DND-41 (cell line): ENCODE results near the gene CXCL5.

Experiments
- EZH2 ChIP-seq: IDR thresholded peaks from 3 replicates; pipeline ENCODE4 v1.6.1; 2012; ENCODE audit warnings: borderline replicate concordance, low read depth, mild to moderate bottlenecking, moderate library complexity, low read length, inconsistent platforms; ENCODE audit not compliant: severe bottlenecking
- TF ChIP-seq, protein P1 (sequence below): IDR thresholded peaks from 2 replicates; pipeline ENCODE4 v1.5.1; 2012; ENCODE audit warnings: borderline replicate concordance, low read length, moderate library complexity, mild to moderate bottlenecking; ENCODE audit not compliant: poor library complexity, severe bottlenecking; ENCODE audit errors: extremely low read depth

GRCh38 chr4:74023709-74024108, 25.2 kb upstream of the CXCL5 start:
- no peak for TF ChIP-seq EZH2
- TF ChIP-seq, protein P1, sequence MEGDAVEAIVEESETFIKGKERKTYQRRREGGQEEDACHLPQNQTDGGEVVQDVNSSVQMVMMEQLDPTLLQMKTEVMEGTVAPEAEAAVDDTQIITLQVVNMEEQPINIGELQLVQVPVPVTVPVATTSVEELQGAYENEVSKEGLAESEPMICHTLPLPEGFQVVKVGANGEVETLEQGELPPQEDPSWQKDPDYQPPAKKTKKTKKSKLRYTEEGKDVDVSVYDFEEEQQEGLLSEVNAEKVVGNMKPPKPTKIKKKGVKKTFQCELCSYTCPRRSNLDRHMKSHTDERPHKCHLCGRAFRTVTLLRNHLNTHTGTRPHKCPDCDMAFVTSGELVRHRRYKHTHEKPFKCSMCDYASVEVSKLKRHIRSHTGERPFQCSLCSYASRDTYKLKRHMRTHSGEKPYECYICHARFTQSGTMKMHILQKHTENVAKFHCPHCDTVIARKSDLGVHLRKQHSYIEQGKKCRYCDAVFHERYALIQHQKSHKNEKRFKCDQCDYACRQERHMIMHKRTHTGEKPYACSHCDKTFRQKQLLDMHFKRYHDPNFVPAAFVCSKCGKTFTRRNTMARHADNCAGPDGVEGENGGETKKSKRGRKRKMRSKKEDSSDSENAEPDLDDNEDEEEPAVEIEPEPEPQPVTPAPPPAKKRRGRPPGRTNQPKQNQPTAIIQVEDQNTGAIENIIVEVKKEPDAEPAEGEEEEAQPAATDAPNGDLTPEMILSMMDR: no peak
